ENCODE results near the gene BMPR2. TPM values are rescaled to one million over a fixed set of nuclear protein-coding genes. Genes with fewer than 3 reads are reported as not detected.

BMPR2 gene
- total and polyA plus RNA-seq, 2 donors (not counting 1 experiment from before 2014, with no cell fraction given) = 21.6 to 65.8 TPM

DNA sequence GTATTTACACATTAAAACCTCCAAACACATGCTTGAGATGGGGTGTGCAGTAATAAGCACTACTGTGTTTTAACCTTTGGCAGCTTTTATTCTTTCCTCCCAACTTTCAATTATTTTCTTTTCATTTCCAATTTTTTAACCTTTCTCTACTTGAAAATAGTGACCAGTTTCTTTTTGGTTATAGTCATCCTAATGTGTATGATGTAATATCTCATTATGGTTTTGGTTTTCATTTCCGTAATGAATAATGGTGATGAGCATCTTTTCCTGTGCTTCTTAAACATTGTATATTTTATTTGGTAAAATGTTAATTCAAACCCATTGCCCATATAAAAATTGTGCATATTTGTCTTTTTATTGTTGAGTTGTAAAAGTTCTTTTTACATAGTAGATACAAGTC is 103.5 kb downstream of the BMPR2 start:
- Histone ChIP-seq H3K27me3 (ENCODE audit: control insufficient read depth, insufficient read depth, low read length) (no peaks in the 10 kb centered on the region), H3K9me3 (ENCODE audit: control insufficient read depth, insufficient read depth, low read depth, low read length) (no peaks in the 10 kb centered on the region), H3K4me1 (ENCODE audit: control insufficient read depth, extremely low read depth, insufficient read depth, low read length) (no peaks in the 10 kb centered on the region), H2AFZ (ENCODE audit: low read length) (no peak overlapping the region), H3K79me2 (ENCODE audit: control insufficient read depth, insufficient read depth, low read length) (no peaks in the 10 kb centered on the region), H3K4me3 (replicated peaks in 1 of 4; ENCODE audit: control extremely low read depth in 1 of 4, insufficient read depth in 1 of 4, low read depth in 3 of 4, low read length in 4 of 4) (no peak overlapping the region), H4K20me1 (ENCODE audit: control insufficient read depth, extremely low read depth, insufficient read depth, low read length) (no peaks in the 10 kb centered on the region), H3K4me2 (ENCODE audit: extremely low read depth, insufficient read depth, low read length) (no peak overlapping the region), H3K36me3 (ENCODE audit: control insufficient read depth, insufficient read depth, low read length) (peaks cover 2% of the 10 kb centered on the region), H3K9ac (ENCODE audit: insufficient read depth, low read length) (no peak overlapping the region), H3K27ac (ENCODE audit: insufficient read depth, low read length) (no peak overlapping the region)
- TF ChIP-seq, protein P1, sequence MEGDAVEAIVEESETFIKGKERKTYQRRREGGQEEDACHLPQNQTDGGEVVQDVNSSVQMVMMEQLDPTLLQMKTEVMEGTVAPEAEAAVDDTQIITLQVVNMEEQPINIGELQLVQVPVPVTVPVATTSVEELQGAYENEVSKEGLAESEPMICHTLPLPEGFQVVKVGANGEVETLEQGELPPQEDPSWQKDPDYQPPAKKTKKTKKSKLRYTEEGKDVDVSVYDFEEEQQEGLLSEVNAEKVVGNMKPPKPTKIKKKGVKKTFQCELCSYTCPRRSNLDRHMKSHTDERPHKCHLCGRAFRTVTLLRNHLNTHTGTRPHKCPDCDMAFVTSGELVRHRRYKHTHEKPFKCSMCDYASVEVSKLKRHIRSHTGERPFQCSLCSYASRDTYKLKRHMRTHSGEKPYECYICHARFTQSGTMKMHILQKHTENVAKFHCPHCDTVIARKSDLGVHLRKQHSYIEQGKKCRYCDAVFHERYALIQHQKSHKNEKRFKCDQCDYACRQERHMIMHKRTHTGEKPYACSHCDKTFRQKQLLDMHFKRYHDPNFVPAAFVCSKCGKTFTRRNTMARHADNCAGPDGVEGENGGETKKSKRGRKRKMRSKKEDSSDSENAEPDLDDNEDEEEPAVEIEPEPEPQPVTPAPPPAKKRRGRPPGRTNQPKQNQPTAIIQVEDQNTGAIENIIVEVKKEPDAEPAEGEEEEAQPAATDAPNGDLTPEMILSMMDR (conservative IDR thresholded peaks at IDR 0.05 in 1 of 2, IDR thresholded peaks at IDR 0.05 in 1 of 2; ENCODE audit: low read depth in 1 of 2, low read length in 2 of 2) = no peak
- no peak for TF ChIP-seq EZH2 (IDR thresholded peaks at IDR 0.05; ENCODE audit: low read length, missing control alignments)
- DNase-seq (ENCODE audit: low read depth in 2 of 2) = no peak

- Histone ChIP-seq H3K4me1 (ENCODE audit: control insufficient read depth, extremely low read depth, insufficient read depth, low read length) (no peaks in the 10 kb centered on the region), H4K20me1 (ENCODE audit: control insufficient read depth, extremely low read depth, insufficient read depth, low read length) (no peaks in the 10 kb centered on the region), H3K4me2 (ENCODE audit: extremely low read depth, insufficient read depth, low read length) (no peak overlapping the region), H3K79me2 (ENCODE audit: control insufficient read depth, insufficient read depth, low read length) (no peaks in the 10 kb centered on the region), H3K9me3 (ENCODE audit: control insufficient read depth, insufficient read depth, low read depth, low read length) (no peaks in the 10 kb centered on the region), H3K9ac (ENCODE audit: insufficient read depth, low read length) (no peak overlapping the region), H2AFZ (ENCODE audit: low read length) (no peak overlapping the region), H3K27ac (ENCODE audit: insufficient read depth, low read length) (no peak overlapping the region), H3K27me3 (ENCODE audit: control insufficient read depth, insufficient read depth, low read length) (no peaks in the 10 kb centered on the region), H3K4me3 (replicated peaks in 1 of 4; ENCODE audit: control extremely low read depth in 1 of 4, insufficient read depth in 1 of 4, low read depth in 3 of 4, low read length in 4 of 4) (no peak overlapping the region), H3K36me3 (ENCODE audit: control insufficient read depth, insufficient read depth, low read length) (no peaks in the 10 kb centered on the region)
- no peak for DNase-seq (ENCODE audit: low read depth in 2 of 2)
- TF ChIP-seq, protein P1 (conservative IDR thresholded peaks at IDR 0.05 in 1 of 2, IDR thresholded peaks at IDR 0.05 in 1 of 2; ENCODE audit: low read depth in 1 of 2, low read length in 2 of 2) = no peak
- TF ChIP-seq EZH2 (IDR thresholded peaks at IDR 0.05; ENCODE audit: low read length, missing control alignments) = no peak
Measured at GRCh38 chr2:202486351-202486750, 110.2 kb downstream of the BMPR2 start.

GRCh38 chr2:202488671-202489070 is 112.5 kb downstream of the BMPR2 start:
- TF ChIP-seq EZH2 (IDR thresholded peaks at IDR 0.05; ENCODE audit: low read length, missing control alignments) = no peak
- TF ChIP-seq, protein P1 (conservative IDR thresholded peaks at IDR 0.05 in 1 of 2, IDR thresholded peaks at IDR 0.05 in 1 of 2; ENCODE audit: low read depth in 1 of 2, low read length in 2 of 2) = no peak
- Histone ChIP-seq H3K27me3 (ENCODE audit: control insufficient read depth, insufficient read depth, low read length) (no peaks in the 10 kb centered on the region), H3K9ac (ENCODE audit: insufficient read depth, low read length) (no peak overlapping the region), H4K20me1 (ENCODE audit: control insufficient read depth, extremely low read depth, insufficient read depth, low read length) (no peaks in the 10 kb centered on the region), H3K4me2 (ENCODE audit: extremely low read depth, insufficient read depth, low read length) (no peak overlapping the region), H3K36me3 (ENCODE audit: control insufficient read depth, insufficient read depth, low read length) (no peaks in the 10 kb centered on the region), H3K27ac (ENCODE audit: insufficient read depth, low read length) (no peak overlapping the region), H3K9me3 (ENCODE audit: control insufficient read depth, insufficient read depth, low read depth, low read length) (no peaks in the 10 kb centered on the region), H3K4me3 (replicated peaks in 1 of 4; ENCODE audit: control extremely low read depth in 1 of 4, insufficient read depth in 1 of 4, low read depth in 3 of 4, low read length in 4 of 4) (no peak overlapping the region), H3K4me1 (ENCODE audit: control insufficient read depth, extremely low read depth, insufficient read depth, low read length) (no peaks in the 10 kb centered on the region), H2AFZ (ENCODE audit: low read length) (no peak overlapping the region), H3K79me2 (ENCODE audit: control insufficient read depth, insufficient read depth, low read length) (no peaks in the 10 kb centered on the region)
- DNase-seq (ENCODE audit: low read depth in 2 of 2) = no peak
